Activated CD8-positive, alpha-beta memory T cell treated with anti-CD3 and anti-CD28 coated beads, Interleukin-2, amount 50 U/mL, for 48 hours (primary cell): ENCODE measurements around the gene USP53.
"Not testable (repeated sequence)": the region's sequence is repeated elsewhere in the genome, so short reads cannot be mapped to it uniquely, and the experiment has no call there.

Experiments
- DNase-seq: peaks from one replicate; pipeline ENCODE4 v3.0.0-alpha.2; 2020

USP53 gene

GRCh38 chr4:119212234-119212963, at the start of gene USP53:
TSS of gene USP53 (plus strand) at chr4:119212713. CDS start at chr4:119239760, 27,047 bp downstream.
- peak; percentile 98 for DNase-seq

- no peak for DNase-seq
Observed at GRCh38 chr4:119165767-119166166, 46.7 kb upstream of the USP53 start.

DNA sequence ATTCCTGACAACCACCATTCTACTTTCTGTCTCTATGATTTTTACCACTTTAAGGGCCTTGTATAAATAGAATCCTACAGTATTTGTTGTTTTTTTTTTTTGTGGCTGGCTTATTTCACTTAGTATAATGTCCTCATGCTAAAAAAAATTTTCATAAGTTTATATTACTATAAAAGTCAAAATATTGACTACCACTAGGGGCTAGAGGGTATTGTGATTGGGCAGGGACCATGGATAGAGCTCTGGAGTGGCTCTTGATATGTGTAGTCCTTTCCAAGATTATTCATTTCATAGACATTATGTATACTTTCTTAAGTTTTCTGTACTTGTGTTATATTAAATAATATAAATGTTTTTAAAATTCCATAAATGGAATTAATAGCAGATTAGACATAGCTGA, 42.3 kb upstream of the USP53 start:
- no peak for DNase-seq

GRCh38 chr4:119172223-119172622, 40.3 kb upstream of the USP53 start:
- DNase-seq, result no peak

DNA sequence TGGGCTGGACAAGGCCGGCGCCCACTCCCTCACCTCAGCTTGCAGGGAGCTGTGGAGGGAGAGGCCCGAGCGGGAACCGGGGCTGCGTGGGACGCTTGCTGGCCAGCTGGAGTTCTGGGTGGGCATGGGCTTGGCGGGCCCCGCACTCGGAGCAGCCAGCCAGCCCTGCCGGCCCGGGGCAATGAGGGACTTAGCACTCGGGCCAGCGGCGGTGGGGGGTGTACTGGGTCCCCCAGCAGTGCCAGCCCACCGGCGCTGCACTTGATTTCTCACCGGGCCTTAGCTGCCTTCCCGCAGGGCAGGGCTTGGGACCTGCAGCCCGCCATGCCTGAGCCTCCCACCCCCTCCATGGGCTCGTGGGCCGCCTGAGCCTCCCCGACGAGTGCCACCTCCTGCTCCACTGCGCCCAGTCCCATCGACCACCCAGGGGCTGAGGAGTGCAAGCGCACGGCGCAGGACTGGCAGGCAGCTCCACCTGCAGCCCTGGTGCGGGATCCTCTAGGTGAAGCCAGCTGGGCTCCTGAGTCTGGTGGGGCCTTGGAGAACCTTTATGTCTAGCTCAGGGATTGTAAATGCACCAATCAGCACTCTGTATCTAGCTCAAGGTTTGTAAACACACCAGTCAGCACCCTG, 38.7 kb upstream of the USP53 start:
- DNase-seq, result not testable (repeated sequence)

DNA sequence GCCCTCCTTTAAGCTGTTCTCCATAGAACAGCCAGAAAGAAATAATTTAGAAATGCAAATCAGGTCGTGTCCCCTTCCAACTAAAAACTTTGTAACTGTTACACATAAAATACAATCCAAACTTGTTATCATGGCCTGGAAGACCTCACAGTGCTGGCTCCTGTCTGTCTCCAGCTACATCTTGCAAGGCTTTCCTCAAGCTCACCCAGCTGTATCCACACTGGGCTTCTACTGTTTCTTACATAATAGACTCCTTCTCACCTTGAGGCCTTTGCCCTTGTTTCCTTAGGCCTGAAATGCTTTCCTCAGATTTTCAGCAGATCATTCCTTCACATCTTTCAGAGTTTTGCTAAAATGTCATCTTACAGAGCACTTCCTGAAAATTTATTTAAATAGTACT, 33.5 kb upstream of the USP53 start:
- DNase-seq, result no peak

DNA sequence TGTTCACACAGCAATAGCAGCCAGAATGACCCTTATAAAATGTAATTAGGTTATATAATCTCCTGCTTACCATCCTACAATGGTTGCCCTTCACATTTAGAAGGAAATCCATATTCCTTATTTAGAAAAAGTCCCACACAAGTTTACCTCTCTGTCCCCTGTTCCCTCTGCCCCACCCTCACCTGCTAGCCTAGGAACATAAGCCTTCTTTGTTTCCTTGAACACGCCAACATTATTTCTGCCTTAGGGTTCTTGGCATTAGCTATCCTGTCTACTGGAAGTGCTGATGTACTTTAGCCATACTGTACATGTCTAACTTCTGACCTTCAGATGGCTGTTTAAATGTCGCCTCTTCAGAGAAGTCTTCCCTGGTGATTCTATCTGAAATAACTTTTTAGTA, 28.4 kb upstream of the USP53 start:
- DNase-seq, result no peak

DNA sequence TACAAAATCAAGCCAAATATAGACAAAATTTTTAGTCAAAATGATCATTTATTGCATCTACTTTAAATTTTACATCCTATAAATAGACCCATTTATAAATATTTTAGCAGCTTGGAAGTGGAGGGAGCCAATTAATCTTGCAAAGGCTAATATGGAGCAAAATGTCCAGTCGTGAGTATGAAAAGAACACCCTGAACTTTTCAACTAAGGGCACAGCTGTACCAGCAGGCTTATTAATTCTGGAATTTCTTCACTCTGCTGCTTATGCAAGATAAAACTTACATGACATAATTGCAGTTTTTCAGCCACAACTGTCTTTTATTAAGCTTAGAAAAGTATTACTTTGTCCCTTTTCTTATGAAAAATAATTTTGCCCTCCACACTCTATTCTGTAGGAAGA, 22.9 kb upstream of the USP53 start:
- DNase-seq, result no peak

DNA sequence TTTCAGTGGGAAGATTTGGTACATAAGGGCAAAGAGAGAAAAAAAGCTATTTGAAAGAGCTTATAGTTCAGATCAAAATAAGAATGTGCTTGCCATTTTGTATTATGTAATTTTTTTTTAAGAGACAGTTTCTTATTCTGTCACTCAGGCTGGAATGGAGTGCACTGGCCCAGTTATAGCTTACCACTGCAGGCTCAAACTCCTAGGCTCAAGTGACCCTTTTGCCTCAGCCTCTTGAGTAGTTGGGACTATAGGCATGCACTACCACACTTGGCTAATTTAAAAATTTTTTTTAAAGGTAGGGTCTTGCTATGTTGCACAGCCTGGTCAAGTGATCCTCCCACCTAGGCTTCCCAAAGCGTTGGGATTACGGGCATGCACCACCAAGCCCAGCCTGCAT, 22.2 kb upstream of the USP53 start:
- DNase-seq, result no peak

DNA sequence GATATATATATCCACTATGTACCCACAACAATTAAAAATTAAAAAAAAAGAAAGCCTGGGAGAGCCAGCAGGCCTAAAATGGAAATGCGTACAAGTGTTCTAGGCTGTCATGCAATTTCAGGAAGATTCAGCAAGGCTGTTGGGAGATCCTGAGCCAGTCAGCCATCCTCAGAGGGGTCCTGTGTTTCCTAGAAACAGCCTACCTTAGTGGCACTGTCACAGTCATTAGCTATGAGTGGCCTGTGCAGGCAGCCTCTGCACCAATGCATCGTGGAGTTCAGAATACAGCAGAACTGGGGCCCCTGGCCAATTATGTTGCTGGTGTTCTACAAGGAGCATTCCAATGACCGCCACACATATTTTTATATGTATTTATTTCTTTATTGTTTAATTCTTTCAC, 21.0 kb upstream of the USP53 start:
- DNase-seq, result no peak

DNA sequence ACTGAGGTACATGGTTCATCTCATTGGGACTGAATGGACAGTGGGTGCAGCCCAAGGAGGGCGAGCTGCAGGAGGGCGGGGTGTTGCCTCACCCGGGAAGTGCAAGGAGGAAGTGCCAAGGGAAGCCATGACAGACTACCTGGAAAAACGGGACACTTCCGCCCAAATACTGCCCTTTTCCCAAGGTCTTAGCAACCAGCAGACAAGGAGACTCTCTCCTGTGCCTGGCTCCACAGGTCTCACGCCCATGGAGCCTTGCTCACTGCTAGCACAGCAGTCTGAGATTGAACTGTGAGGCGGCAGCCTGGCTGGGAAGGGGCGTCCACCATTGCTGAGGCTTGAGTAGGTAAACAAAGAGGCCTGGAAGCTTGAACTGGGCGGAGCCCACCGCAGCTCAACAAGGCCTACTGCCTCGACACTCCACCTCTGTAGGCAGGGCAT, 14.7 kb upstream of the USP53 start:
- DNase-seq, result no peak

GRCh38 chr4:119204916-119205315, 7.6 kb upstream of the USP53 start:
- DNase-seq, result no peak

DNA sequence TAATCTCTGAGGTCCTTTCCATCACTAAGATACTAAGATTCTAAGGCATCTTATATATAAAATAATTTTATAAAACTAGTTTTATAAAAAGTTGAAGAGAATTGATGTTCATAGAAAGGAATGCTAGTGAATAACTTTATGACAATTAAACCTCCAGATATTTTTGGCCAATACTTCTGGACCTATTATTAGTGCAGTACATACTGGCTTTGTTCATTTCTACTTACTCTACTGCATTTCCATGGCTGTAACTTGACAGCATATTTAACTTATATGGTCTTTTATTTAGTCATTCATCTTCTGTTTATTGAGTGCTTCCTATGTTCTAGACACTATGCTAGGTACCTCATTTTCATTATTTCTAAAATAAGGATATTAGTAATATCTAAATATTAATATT, 6.8 kb upstream of the USP53 start:
- DNase-seq, result no peak

GRCh38 chr4:119206178-119206577, 6.3 kb upstream of the USP53 start:
- DNase-seq, result no peak

DNA sequence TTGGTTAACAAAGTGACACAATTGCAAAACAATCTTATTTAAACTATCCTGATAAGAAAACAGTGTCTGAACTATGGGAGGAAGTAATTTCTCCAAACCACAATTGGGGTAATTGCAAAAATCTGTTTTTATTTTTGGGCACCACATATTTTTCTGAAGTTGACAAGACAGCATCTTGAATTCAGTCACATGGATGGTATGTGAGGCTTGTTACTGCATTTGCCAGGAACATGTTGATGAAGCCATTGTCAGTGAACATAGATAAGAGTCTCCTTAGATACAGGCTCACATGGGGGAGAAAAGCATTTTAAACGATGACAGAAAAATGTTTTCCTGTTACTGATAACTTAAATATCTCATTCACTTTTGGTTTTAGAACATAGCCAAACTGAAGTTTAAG, 5.5 kb upstream of the USP53 start:
- DNase-seq, result no peak

DNA sequence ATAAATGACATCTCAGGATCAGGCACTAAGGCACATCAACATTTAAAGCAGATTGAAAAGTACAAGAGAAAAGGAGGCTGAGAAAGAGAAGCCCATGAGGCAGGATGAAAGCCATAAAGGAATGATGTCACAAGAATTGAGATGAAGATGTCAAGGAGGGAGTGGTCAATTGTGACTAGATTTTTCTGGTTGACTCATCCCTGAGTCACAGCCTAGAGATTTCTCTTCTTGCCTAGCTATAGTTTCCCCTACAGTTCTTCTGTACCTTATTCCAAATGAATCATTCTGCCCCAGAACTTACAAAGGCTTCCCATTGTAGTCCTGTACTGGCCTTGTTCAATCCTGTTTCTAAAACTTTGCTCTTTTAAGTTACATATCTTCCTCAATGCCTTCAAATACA, 3.4 kb upstream of the USP53 start:
- no peak for DNase-seq

DNA sequence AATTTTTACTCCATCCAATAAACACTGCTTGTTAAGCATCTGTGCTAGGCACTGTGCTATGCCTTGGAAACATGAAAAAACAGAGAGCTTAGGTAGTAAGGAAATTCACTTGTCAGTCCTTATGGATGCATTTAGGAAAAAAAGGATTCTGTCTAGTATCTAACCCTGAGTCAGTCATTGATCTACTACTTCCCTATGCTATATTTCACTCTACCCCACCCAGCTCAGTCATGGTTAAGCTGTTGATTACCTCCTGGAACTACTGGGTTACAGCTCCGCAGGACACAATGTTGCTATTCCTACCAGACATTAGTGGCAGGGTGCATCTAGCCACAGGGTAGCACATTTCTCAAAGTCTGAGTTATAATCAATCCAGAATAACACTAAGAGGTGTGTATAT, 2.9 kb upstream of the USP53 start:
- no peak for DNase-seq

GRCh38 chr4:119210775-119211174, 1.7 kb upstream of the USP53 start:
- no peak for DNase-seq

DNA sequence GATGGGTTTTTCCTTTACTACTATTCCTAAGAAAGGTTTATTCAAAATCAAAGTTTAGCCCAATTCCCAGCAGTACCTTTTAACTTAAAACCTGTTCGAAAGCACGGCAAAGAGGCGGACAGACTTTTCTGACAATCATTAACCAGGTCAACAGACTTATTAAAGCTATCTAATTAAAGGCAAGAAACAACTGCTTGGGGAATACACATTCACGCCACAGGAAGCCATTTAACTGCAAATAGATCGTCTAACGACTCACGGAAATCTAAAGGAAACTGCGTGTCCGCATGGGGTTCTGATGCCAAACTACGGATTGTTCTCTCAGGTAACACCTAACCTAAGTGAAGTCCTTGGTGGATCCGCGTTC, 663 bp upstream of the USP53 start:
- DNase-seq, result no peak

GRCh38 chr4:119212964-119213606, 572 bp downstream of the USP53 start:
- peak; percentile 85 for DNase-seq

DNA sequence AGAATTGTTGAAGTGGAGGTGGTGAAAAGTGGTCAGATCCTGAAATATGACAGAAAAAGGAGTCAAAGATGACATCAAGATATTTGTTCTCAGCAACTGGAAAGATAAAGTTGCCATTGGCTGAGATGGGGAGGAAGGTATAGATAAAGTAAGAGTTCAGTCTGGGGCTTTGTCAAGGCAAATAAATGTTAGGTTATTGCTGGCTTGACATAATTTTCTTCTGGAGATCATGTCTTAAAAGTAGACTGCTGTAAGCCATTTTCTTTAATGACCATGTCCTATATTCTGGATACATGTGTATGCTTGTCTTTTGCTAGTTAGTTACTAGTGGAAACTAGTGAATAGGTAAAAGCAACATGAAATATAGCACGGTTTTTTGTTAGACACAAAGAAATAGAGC, 5.6 kb downstream of the USP53 start:
- DNase-seq, result no peak

DNA sequence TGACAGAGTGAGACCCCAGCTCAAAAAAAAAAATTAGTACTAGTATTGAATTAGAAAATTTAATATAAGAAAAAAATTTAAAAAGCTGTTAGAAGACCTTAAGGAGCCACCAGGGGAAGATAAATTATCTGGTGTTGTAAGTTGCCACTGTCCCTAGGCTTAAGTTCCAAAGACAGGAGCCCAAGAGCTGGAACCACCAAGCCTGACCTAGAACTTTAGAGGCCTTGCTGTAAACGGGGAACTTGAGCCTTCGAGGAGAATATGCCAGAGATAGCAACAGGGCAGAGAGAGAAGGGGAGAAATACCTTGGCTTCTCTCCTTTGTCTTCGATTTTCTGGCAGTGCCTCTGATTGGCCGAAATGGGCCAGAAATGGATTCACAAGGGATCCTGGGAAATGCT, 8.9 kb downstream of the USP53 start:
- DNase-seq, result no peak

- DNase-seq, result no peak
Observed at GRCh38 chr4:119227690-119228089, 15.2 kb downstream of the USP53 start.

GRCh38 chr4:119228406-119228805, 15.9 kb downstream of the USP53 start:
- no peak for DNase-seq
